ENCODE results near the gene IGFL1. TPM values are rescaled to one million over a fixed set of nuclear protein-coding genes. Genes with fewer than 3 reads are reported as not detected.
"Not testable (repeated sequence)": the region's sequence is repeated elsewhere in the genome, so short reads cannot be mapped to it uniquely, and the experiment has no call there.

Gene IGFL1
- total RNA-seq, 4 donors from 2014 or later: not detected

GRCh38 chr19:46204008-46204407 is 25.5 kb upstream of the IGFL1 start:
- H3K27ac ChIP-seq (replicated peaks in 1 of 4): no peak overlapping the region
- intact Hi-C loops (cut with DNase I): no loop called here
- WGBS: 69% methylated on average over 3 of the region's 5 CpGs
- no peak for DNase-seq (ENCODE audit: extremely low spot score)
- no peaks in the 10 kb centered on the region for H3K9me3 ChIP-seq
- no peaks in the 10 kb centered on the region for H3K36me3 ChIP-seq
- peaks cover 0 to 7% (median 0%) of the 10 kb centered on the region in 4 donors for H3K4me1 ChIP-seq
- peaks cover 0 to 28% (median 0%) of the 10 kb centered on the region in 4 donors for H3K27me3 ChIP-seq
- no peak overlapping the region for H3K4me3 ChIP-seq
- no peak for TF ChIP-seq POLR2A (IDR thresholded peaks at IDR 0.05; ENCODE audit: low read depth)
- TF ChIP-seq EP300 (IDR thresholded peaks at IDR 0.05): no peak
- TF ChIP-seq, protein P1, sequence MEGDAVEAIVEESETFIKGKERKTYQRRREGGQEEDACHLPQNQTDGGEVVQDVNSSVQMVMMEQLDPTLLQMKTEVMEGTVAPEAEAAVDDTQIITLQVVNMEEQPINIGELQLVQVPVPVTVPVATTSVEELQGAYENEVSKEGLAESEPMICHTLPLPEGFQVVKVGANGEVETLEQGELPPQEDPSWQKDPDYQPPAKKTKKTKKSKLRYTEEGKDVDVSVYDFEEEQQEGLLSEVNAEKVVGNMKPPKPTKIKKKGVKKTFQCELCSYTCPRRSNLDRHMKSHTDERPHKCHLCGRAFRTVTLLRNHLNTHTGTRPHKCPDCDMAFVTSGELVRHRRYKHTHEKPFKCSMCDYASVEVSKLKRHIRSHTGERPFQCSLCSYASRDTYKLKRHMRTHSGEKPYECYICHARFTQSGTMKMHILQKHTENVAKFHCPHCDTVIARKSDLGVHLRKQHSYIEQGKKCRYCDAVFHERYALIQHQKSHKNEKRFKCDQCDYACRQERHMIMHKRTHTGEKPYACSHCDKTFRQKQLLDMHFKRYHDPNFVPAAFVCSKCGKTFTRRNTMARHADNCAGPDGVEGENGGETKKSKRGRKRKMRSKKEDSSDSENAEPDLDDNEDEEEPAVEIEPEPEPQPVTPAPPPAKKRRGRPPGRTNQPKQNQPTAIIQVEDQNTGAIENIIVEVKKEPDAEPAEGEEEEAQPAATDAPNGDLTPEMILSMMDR (IDR thresholded peaks at IDR 0.05): no peak
- no peak for TF ChIP-seq POLR2AphosphoS5 (IDR thresholded peaks at IDR 0.05)

DNA sequence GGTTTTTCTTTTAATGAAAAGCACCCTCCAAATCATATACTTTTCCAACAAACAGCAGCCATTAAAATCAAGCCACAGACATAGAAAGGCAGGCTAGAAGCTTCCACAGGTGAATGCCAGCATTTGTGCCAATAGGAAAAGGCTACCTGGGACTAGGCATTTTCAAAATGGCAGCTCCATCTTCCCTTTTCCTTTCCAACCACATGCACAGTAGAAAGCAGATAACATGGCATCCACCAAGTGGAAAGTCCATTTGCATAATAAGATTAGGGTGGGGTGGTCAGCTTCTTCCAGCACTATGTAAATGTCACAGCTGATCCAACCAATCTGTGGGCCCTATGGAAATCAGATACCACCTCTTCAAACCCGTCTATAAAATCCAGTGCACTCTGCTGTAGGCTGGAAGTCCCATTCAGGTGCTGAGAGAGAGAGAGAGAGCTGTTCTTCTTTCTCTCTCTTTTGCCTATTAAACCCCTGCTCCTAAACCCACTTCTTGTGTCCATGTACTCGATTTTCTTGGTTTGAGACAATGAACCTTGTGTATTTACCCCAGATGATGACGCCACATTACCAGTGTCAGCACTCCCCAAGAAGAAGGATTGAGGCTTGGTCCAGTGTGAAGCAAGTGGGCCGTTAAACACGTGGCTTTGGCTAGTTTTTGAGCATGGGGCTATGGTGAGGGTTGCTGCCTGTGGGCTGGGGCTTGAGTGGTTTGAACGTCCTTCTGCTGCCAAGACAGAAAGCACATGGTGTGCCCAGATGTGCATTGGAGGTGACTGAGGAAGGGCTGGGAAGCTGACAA is 24.2 kb upstream of the IGFL1 start:
- intact Hi-C loops (cut with DNase I): no loop called here
- no peaks in the 10 kb centered on the region for H3K36me3 ChIP-seq
- no peaks in the 10 kb centered on the region for H3K9me3 ChIP-seq
- H3K27me3 ChIP-seq: peaks cover 0 to 24% (median 0%) of the 10 kb centered on the region in 4 donors
- no peak overlapping the region for H3K4me3 ChIP-seq
- H3K27ac ChIP-seq (replicated peaks in 1 of 4): no peak overlapping the region
- no peak for TF ChIP-seq POLR2AphosphoS5 (IDR thresholded peaks at IDR 0.05)
- TF ChIP-seq POLR2A (IDR thresholded peaks at IDR 0.05; ENCODE audit: low read depth): no peak
- no peak for TF ChIP-seq EP300 (IDR thresholded peaks at IDR 0.05)
- TF ChIP-seq, protein P1 (IDR thresholded peaks at IDR 0.05): no peak
- no peak for DNase-seq (ENCODE audit: extremely low spot score)
- peaks cover 0 to 11% (median 4%) of the 10 kb centered on the region in 4 donors for H3K4me1 ChIP-seq
- 68% methylated on average over 6 of the region's 6 CpGs for WGBS

DNA sequence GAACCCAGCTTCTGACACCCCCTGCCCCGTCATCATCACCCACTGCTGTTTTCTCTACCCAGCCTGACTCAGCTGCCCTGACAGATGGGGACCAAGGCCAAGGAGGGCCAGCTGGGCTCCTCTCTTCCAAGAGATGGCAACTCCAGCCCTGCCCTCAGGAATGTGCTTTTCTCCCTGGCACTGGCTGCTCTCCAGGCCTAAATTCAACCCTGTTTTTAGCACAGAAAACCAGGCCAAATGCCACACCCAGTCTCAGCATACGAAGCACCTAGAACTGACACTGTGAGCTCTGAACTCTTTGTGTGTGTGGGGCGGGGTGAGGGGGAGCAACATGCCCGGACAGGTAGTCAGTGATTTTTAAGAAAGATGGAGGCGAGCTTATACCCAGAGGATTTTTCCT is 23.4 kb upstream of the IGFL1 start:
- Histone ChIP-seq H3K36me3 (no peaks in the 10 kb centered on the region), H3K27me3 (peaks cover 0 to 24% (median 0%) of the 10 kb centered on the region in 4 donors), H3K4me3 (no peak overlapping the region), H3K27ac (replicated peaks in 1 of 4) (no peak overlapping the region), H3K4me1 (peaks cover 6 to 18% (median 12%) of the 10 kb centered on the region in 4 donors), H3K9me3 (no peaks in the 10 kb centered on the region)
- WGBS: 72% methylated on average over 5 of the region's 5 CpGs
- TF ChIP-seq EP300 (IDR thresholded peaks at IDR 0.05): no peak
- no peak for TF ChIP-seq POLR2AphosphoS5 (IDR thresholded peaks at IDR 0.05)
- TF ChIP-seq, protein P1 (IDR thresholded peaks at IDR 0.05): no peak
- no peak for TF ChIP-seq POLR2A (IDR thresholded peaks at IDR 0.05; ENCODE audit: low read depth)
- intact Hi-C loops (cut with DNase I): no loop called here
- no peak for DNase-seq (ENCODE audit: extremely low spot score)

- 79% methylated on average over 3 of the region's 3 CpGs for WGBS
- DNase-seq (ENCODE audit: extremely low spot score): no peak
- Histone ChIP-seq H3K9me3 (no peaks in the 10 kb centered on the region), H3K36me3 (no peaks in the 10 kb centered on the region), H3K27me3 (peaks cover 0 to 24% (median 0%) of the 10 kb centered on the region in 4 donors), H3K27ac (replicated peaks in 1 of 4) (no peak overlapping the region), H3K4me3 (no peak overlapping the region), H3K4me1 (peaks cover 10 to 24% (median 17%) of the 10 kb centered on the region in 4 donors)
- intact Hi-C loops (cut with DNase I): no loop called here
- TF ChIP-seq POLR2AphosphoS5 (IDR thresholded peaks at IDR 0.05) (no peak), POLR2A (IDR thresholded peaks at IDR 0.05; ENCODE audit: low read depth) (no peak), EP300 (IDR thresholded peaks at IDR 0.05) (no peak)
- TF ChIP-seq, protein P1 (IDR thresholded peaks at IDR 0.05): no peak
Observed at GRCh38 chr19:46206682-46207081, 22.9 kb upstream of the IGFL1 start.

- intact Hi-C loops (cut with DNase I): not testable (repeated sequence)
Observed at GRCh38 chr19:46207858-46208257, 21.7 kb upstream of the IGFL1 start.

More at GRCh38 chr19:46207858-46208257, 21.7 kb upstream of the IGFL1 start:
- DNase-seq (ENCODE audit: extremely low spot score); H3K9me3 ChIP-seq; H3K36me3 ChIP-seq; H3K4me3 ChIP-seq; H3K27ac ChIP-seq (replicated peaks in 1 of 4): not testable (repeated sequence)
- WGBS: 91% methylated on average over 7 of the region's 8 CpGs
- Histone ChIP-seq H3K27me3 (peaks cover 0 to 27% (median 0%) of the 10 kb centered on the region in 4 donors), H3K4me1 (peaks cover 15 to 26% (median 22%) of the 10 kb centered on the region in 4 donors)
